Thyroid gland (tissue), 4 donors: ENCODE data around the gene CGRRF1. TPM values are rescaled to one million over a fixed set of nuclear protein-coding genes. Genes with fewer than 3 reads are reported as not detected.

ENCODE experiments used
- DNase-seq, 2 donors: peaks; one replicate each; pipeline ENCODE4 v3.0.0-alpha.2; 2019
- H3K27ac ChIP-seq, 3 donors: fragments of 200-600 bp; sonication (generic); 1 replicate in 2 of 3; 2 replicates in 1 of 3; pipeline ENCODE4 v1.5.1; 2016 to 2019; ENCODE audit warnings: mild to moderate bottlenecking in 1 of 3, moderate library complexity in 1 of 3
- H3K27me3 ChIP-seq: fragments of 200-600 bp; sonication (generic); one replicate; pipeline ENCODE4 v1.5.1; 2019
- H3K36me3 ChIP-seq, 2 donors: fragments of 200-600 bp; sonication (generic); one replicate each; pipeline ENCODE4 v1.5.1; 2016 to 2019
- H3K4me1 ChIP-seq, 2 donors: fragments of 200-600 bp; sonication (generic); one replicate each; pipeline ENCODE4 v1.5.1; 2017 to 2019
- H3K4me3 ChIP-seq, 3 donors: fragments of 200-600 bp; sonication (generic); replicated peaks in 1 of 3; 1 replicate in 2 of 3; 2 replicates in 1 of 3; pipeline ENCODE4 v1.5.1; 2016; ENCODE audit warnings: mild to moderate bottlenecking in 1 of 3
- H3K9me3 ChIP-seq: fragments of 200-600 bp; sonication (generic); one replicate; pipeline ENCODE4 v1.5.1; 2017
- CTCF ChIP-seq, 6 experiments: fragments of 200-600 bp in 3 of 6; fragments of 450-650 bp in 3 of 6; sonication (generic) in 3 of 6; IDR thresholded peaks; one replicate each; pipeline ENCODE4 v1.5.1; 2016 to 2019; ENCODE audit warnings: antibody characterized with exemption in 6 of 6, mild to moderate bottlenecking in 2 of 6, inconsistent platforms in 1 of 6, moderate library complexity in 1 of 6
- POLR2A ChIP-seq, 2 donors: fragments of 450-650 bp; IDR thresholded peaks; one replicate each; pipeline ENCODE4 v1.6.1; 2017; ENCODE audit warnings: antibody characterized with exemption in 2 of 2, mild to moderate bottlenecking in 2 of 2, moderate library complexity in 1 of 2
- WGBS, 2 donors: methylation state at CpG; one replicate each; pipeline ENCODE4 v1.1.5; 2017; 5-methylcytosine and 5-hydroxymethylcytosine counted together
- intact Hi-C: fragments of 100-400 bp; cut with DNase I; formaldehyde crosslinking; loops from one replicate; pipeline ENCODE4 v1.15.1; 2023
- total RNA-seq, 4 donors: library from RNA; depleted of rRNA; stranded (reverse); fragments of >200 nt; gene quantifications; one replicate each; pipeline ENCODE4 v1.2.3, GENCODE V29; 2016

Gene CGRRF1
- total RNA-seq, 4 donors from 2014 or later = 21.7 to 42.6 (median 25.8) TPM

- H3K36me3 ChIP-seq = no peaks in the 10 kb centered on the region
- WGBS, 2 donors = 62 to 71% methylated on average over 1 of the region's 1 CpG
- H3K4me1 ChIP-seq = no peaks in the 10 kb centered on the region
- TF ChIP-seq POLR2A (IDR thresholded peaks at IDR 0.05) (no peak), CTCF (IDR thresholded peaks at IDR 0.05) (no peak)
- H3K27me3 ChIP-seq = no peaks in the 10 kb centered on the region
- intact Hi-C loops = no loop called here
- no peak overlapping the region for H3K27ac ChIP-seq
- no peak for DNase-seq
- H3K4me3 ChIP-seq = no peak overlapping the region
- H3K9me3 ChIP-seq = no peaks in the 10 kb centered on the region
Observed at GRCh38 chr14:54584097-54584496, 74.4 kb downstream of the CGRRF1 start.

- Histone ChIP-seq H3K36me3 (no peaks in the 10 kb centered on the region), H3K9me3 (no peaks in the 10 kb centered on the region), H3K4me1 (no peaks in the 10 kb centered on the region), H3K27ac (no peak overlapping the region), H3K27me3 (no peaks in the 10 kb centered on the region), H3K4me3 (no peak overlapping the region)
- WGBS, 2 donors = 93 to 97% methylated on average over 3 of the region's 3 CpGs
- TF ChIP-seq POLR2A (IDR thresholded peaks at IDR 0.05) = no peak
- no peak for TF ChIP-seq CTCF (IDR thresholded peaks at IDR 0.05)
- DNase-seq = no peak
- intact Hi-C loops = no loop called here
Observed at GRCh38 chr14:54585214-54585613, 75.5 kb downstream of the CGRRF1 start.

Other genes starting within 250 kb of the CGRRF1 start
- 1 to 10 TPM in 3 of 4 donors, under 1 TPM in 1; 0.78 to 8.2 (median 4.9) TPM for gene CDKN3, start 112.9 kb upstream of the CGRRF1 start, total RNA-seq
- 100 to 1,000 TPM in 3 of 4 donors, 10 to 100 TPM in 1; 52.0 to 167 (median 108) TPM for gene CNIH1, start 68.5 kb upstream of the CGRRF1 start, total RNA-seq
- 10 to 100 TPM; 43.9 to 73.1 (median 57.4) TPM for gene GMFB, start 20.9 kb upstream of the CGRRF1 start, total RNA-seq
- 10 to 100 TPM; 12.6 to 32.7 (median 17.6) TPM for gene SAMD4A, start 57.2 kb downstream of the CGRRF1 start, total RNA-seq